Stimulated activated CD4-positive, alpha-beta T cell treated with anti-CD3 and anti-CD28 coated beads, TNF-alpha, amount 100 ng/mL, for 1 hour (primary cell): ENCODE results near the gene L3MBTL4.
"Not testable (repeated sequence)": the region's sequence is repeated elsewhere in the genome, so short reads cannot be mapped to it uniquely, and the experiment has no call there.

ENCODE experiments used
- DNase-seq, 3 donors: peaks; one replicate each; pipeline ENCODE4 v3.0.0-alpha.2; 2020; ENCODE audit warnings: low read depth in 3 of 3, low spot score in 1 of 3

The L3MBTL4 gene

DNA sequence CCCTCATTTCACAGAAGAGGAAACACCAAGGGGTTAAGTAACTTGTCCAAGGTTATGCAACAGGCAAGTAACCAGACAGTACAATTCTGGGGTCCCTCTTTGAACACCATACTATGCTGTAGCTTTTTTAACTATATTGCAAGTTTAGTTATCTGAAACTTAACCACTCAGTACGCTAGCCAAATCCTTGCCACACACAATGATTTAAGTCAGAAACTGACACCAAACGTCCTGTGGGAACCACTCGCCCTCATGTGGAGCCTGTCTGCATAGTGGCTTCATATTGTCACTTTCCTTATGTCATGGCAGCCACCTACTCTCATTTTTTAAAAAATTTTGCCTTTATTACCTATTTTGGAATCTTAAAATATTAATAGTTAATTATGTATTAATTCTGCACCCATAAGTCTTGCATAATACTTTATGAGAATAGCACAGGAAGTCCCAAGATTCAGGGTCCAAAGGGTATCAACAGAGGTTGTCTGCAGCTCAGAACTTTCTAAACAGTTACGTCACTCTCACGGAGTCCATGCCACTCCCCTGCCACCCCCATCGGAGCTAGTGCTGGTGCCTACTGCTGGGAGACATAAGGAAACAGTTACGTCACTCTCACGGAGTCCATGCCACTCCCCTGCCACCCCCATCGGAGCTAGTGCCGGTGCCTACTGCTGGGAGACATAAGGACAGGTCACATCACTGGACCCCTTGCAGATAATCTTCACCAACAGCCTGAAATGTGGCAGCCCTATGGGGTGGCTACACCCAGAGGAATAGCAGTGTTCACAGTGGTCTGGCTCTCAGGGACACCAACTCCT, 99.0 kb downstream of the L3MBTL4 start:
- no peak for DNase-seq

DNA sequence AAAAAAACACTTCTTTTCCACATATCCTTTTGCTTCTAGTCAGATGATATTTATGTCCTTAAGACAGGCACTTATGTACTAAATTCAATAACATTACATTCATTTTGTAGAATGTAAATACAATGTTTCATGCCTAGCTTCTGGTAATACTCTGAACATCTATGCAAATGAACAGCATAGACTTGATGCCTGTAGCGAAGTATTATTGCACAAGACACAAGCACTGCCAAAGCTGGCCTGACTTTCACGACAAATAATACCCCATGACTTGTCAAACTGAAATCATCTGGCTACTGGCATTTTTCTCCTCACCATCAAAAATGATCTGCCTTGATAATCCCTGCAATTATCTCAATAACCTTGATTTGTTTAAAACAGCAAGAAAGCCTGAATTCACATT, 101.3 kb downstream of the L3MBTL4 start:
- no peak for DNase-seq

DNA sequence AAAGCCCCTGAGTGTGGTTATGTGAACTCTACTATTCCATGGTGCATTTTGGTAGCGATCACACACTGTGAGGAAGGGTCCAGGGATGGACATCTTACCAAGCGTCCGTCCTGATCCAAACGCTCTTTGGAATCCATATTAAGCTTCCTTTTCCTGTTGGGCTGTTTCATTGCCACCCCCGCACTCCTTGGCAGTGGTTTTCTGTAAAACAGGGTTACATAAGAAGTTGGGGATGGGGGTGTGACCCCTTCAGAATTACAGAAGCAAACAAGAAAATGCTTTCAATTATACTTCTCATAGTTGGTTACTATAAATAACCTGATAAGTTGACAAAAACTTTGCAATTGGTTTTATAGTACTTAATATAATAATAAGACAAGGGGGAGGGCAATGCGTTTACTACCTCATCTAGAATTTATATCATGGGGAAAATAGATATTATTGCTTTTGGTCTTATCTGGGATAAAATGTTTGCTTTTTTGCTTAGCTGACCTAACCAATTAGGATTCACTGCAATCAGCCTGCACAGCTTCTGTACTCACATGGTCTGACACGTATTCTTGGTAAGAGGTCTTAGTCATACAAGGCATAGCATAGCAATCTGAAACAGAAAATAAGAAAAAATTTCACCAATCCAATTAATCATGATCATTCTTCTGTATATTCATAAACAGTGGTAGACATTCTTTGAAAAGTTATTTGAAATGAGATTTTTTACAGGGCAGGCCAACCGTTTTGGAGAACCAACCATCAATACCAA, 103.1 kb downstream of the L3MBTL4 start:
- DNase-seq, result no peak

DNA sequence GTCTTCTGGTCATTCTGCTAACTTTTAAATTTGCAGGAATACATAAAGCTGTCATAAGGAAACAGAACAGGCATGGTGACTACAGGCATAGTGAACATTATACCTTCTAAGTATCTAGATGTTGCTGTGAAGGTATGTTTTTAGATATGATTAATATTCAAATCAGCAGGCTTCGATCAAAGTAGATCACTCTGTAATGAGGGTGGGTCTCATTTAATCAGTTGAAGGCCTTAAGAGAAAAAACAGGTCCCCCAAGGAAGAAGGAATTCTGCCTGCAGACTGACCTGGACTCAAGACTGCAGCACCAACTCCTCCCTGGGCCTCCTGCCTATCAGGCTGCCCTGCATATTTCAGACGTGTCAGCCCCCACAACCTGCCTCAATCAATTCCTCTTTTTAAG, 104.0 kb downstream of the L3MBTL4 start:
- DNase-seq, result no peak

DNA sequence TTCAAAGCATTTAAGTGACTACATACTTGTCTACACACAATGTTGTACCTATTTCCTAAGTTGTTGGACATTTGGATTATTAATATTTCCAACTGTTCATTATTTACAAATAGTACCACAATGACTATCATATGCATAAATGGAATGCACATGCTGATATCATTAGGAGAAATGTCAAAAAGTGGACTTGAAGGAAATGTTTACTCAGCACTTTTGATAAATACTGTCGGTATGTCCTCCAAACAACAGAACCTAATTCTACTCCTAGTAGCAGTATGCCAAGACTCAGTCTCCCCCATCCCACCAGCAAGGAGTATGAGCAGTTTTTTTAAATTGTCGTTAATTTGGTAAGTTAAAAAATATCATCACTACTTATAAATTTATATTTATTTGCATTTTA, 116.8 kb downstream of the L3MBTL4 start:
- no peak for DNase-seq

DNA sequence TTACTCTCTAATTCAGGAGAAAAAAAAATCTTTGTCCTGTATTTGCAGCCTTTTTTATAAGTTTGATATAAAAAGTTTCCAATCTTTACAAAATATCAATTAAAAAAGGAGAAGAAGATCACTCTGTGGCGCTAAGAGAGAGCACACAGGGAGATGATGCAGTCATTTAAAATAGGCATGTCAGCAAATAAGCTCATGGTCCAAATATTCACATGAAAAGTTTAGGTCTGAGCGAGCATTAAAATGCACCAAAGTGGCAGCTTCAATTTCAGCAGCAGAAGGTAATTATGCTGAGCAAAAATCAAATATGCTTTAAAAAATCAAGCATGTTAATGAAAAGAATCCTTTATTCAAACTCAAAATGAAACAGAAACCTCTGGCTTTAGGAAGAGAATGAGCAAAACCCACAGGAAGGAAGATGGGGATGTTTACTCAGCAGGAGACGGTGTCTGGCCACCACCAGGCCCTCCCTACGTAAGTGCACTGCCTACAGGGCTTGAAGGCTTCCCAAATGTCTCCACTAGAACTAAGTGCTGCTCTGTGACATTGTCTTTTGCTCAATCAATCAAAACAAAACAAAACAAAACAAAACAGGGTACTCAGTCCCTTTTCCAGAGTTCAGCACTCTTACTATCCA, 120.4 kb downstream of the L3MBTL4 start:
- no peak for DNase-seq

DNA sequence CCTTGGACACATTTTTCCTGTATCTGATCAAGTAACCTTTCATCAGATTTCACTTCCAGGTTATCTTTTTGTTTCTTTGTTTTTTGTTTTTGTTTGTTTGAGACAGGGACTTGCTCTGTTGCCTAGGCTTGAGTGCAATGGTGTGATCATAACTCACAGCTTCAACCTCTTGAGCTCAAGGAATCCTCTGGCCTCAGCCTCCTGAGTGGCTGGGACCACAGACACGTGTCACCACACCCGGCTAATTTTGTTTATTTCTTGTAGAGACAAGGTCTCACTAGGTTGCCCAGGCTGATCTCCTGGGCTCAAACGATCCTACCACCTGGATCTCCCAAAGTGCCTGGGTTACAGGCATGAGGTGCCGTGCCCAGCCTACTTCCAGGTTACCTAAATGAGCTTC, 124.9 kb downstream of the L3MBTL4 start:
- DNase-seq, result no peak

DNA sequence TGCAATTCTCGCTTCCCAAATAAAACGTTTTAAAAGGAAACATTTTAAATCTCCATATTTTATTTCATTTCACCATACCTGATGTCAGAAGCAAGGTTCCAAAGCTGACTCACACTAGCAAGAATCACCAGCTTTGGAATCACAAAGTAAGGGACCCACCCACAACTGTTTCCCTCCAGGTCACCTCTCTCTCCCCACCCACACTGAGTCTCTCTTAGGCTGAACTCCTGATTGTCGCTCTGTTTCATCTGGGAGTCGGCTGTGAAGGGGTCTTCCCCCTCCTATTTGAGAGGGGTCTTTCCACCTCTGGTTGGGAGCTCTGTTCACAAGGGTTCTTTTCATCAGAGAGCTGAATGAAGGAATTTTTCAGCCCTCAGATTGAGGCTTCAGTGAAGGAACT, 128.1 kb downstream of the L3MBTL4 start:
- DNase-seq, result no peak

DNA sequence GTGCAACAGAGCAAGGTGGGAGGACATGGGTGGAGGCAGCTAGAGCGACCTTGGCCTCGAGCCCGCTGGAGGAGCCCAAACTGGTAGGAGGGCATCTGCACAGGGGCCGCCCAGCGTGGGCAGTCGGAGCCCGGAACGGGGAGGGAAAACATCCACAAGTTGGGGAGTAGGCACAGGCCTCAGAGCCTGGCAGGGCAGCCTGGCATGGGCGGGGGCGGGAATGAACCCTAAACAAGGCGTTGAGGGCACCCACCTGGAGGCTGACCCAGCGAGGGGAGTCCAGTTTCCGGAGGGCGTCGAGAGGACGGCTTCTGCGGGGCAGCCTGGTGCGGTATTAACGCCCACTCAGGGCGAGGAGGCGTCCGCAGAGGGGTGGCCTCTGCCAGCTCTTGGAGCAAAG, 129.9 kb downstream of the L3MBTL4 start:
- DNase-seq, result no peak

DNA sequence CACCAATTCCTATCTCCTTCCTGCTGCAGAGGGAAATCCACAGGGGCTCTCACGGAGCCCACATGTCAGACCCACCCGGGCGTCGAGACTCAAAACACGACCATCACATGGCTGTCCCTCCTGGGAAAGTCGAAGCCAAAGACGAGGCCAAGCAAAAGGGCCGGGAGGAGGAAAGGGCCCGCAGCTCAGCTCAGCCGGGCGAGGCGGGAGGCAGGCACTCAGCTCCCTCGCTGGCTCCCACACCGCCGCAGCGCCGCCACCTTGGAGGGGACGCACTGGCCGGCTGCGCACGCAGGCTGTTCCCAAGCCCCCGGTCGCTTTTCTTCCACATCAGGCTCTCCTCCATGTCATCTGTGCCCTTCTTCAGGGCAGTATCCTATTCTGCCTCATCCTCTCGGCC, 130.4 kb downstream of the L3MBTL4 start:
- no peak for DNase-seq

DNA sequence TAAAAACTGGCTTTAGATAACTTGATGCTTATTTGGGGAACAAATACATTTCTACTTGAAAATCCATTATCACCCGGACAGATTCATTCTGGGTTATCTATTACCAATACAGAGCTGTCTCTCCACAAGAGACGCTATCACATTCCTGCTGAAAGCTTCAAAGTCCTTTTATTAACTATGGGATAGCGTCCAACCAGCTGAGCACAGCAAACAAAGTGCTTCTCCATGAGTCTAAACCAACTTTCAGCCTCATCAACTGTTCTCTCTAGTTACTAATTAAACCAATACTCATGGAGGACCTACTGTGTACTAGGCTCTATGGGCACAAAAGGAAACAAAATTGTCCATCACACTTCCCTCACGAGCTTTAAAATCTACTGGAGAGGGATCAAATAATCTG, 132.8 kb downstream of the L3MBTL4 start:
- DNase-seq, result no peak

DNA sequence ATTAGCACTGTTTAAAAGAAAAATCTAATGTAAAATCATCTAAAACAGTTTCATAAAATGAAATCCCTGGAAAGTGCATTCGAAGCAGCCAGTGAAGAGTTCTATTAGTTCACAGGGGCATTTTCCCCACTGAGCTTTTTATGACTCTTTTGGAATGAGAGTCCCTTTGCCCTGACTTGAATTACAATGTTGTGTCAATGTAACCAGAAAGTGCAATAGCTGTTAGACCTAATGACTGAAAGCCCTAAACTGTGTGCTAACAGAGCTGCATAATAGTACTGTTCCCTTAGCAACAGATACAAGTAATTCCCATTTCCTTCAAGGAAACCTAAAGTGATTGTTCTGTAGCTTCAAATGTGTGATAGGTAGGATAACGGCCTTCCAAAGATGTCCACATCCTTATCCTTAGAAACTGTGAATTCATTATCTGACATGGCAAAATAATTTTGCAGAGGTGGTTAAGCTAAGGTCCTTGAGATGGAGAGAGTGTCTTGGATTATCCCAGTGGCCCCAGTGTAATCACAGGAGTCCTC, 134.4 kb downstream of the L3MBTL4 start:
- DNase-seq, result no peak

DNA sequence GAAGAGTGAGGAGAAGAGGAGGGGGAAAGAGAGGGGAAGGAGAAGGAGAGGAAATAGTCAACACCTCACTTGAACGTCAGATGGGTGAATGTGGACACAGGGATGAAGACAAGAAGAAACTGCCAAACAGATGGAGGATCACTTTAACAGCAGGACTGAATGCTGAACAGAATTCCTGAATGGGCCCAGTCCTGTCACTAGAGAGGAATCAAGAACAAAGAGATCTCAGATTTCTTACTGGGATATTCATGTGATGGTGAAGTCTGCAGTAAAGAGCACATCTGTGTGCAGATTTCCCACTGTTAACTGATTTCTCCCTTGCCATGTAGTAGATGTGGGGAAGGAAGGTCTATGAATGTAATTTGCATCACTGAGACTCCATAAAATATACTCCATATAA, 135.4 kb downstream of the L3MBTL4 start:
- no peak for DNase-seq

DNA sequence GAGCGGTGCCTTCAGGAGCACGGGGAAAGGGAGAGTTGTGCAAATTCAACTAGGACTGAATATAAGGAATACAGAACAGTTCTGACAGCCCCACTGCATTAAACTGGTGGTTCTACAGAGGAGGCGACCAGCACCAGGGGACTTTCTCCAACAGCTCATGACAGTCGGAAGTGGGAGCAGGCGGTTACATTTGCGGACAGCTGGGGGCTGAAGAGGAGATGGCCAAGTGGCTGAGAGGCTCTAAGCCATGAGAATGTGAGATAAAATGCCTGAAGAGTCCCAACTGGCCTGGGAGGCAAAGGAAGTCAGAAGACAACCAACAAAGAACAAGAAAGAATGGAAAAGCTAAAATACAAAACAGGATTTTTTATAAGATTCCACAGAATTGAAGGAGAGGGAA, 141.3 kb downstream of the L3MBTL4 start:
- DNase-seq, result no peak

DNA sequence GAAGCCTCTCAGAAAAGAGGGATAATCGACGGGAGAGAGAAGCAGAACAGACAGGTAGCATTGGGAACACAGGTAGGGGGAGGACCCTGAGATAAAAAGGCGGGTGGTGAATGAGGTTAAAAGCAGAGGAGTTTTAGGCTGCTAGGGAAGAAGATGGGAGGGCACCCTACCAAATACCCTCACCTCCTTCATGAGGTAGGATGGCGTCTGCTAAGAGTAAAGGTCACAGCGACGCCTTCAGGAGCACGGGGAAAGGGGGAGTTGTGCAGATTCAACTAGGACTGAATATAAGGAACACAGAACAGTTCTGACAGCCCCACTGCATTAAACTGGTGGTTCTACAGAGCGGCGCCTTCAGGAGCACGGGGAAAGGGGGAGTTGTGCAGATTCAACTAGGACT, 142.6 kb downstream of the L3MBTL4 start:
- not testable (repeated sequence) for DNase-seq

DNA sequence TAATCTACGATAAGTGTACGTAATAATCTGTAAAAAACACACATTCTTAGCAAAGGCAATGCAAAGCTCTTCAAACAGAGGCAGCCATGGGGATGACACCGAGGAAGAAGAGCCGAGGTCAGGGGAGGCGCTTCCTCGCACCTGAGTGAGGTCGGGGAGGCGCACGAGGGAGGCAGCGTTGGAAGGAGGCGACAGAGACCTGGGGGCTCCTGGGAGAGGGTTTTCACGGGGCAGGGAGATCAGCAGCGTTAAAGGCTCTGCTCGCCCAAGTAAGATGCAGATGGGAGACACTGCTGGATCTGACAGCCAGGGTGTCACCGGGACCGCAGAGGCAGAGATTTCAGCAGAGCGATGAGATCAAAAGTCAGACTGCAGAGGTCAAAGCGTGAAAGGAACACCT, 143.1 kb downstream of the L3MBTL4 start:
- no peak for DNase-seq

DNA sequence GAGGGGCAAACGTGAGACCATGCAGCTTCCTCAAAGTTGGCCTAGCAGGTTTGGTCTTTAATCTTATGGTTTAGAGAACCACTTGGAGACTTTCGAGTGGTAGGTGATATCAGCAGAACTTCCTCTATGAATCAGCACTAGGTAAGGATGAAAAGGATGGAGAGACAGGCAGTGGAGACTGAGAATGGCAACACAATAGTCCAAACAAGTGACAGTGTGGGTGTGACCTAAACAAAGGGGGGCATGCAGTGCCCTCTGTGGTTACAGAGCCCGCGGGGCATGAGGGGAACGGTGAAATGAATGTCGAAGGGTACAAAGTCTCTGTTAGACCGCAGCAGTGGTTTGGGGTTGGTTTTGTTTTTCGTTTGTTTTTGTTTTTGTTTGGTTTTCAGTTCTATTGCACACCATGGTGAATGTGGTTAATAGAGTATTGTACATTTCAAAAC, 143.9 kb downstream of the L3MBTL4 start:
- DNase-seq, result no peak

DNA sequence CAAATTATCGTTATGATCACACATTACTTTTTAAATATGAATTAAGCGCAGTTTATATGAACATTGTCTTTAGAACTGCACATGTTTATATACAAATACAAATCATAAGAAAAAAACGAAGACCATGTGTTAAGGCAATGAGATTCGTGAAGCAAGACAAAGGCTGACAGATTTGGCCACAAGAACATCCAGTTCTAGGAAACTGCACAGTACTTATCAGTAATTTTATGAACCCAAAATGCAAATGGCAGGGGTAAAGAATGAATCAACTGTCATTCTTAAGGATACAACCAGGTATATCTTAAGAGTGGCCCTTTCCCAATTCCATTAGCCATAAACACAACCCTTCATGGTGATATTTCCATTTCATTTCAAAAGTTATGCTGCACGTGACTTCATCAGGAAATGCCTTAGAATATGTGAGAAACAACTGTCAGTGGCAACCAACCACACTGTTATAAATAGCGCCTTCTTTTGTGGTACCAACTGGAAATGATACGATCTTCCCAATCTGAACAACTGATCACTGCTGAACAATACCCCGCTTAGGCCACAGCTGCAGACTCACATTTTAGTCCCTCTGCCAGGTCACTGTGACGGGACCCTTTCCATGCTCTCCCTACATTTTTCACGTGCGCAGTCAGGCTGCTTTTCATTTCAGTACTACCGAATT, 144.9 kb downstream of the L3MBTL4 start:
- DNase-seq, result no peak

DNA sequence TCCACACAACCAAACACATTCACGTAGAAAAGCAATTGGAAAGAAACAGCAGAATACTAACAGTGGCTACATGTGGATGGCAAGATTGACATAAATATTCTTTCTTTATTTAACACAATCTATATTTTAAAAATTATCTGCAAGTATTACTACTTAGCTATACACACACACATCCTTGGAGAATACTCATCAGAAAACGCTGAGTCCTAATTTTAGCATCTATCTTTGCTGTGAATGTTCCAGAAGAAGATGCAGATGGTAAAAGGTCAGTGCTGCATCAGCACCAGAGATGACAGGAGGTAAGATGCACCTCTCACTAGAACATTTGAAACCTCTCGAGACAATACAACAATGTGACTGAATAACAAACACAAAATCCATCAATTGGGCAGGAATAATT, 148.5 kb downstream of the L3MBTL4 start:
- DNase-seq, result no peak

DNA sequence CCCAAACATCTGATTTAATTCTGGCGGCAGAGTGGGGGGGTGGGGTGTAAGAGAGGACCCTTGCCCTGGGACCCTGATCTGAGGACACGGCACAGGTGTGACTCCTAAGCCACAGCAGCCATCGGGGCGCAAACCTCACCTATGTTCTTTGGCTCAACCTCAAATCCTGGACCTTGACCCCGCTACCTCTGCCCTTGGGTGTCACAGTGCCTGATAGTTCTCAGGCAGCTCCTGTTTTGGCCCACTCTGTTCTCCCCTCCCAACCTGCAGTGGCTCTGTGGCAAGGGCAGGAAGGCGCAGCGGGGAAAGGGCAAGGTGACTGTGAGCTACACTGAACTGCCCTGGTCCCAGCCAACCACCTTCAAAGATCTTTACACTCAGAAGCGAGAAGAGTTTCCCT, 152.8 kb downstream of the L3MBTL4 start:
- no peak for DNase-seq

DNA sequence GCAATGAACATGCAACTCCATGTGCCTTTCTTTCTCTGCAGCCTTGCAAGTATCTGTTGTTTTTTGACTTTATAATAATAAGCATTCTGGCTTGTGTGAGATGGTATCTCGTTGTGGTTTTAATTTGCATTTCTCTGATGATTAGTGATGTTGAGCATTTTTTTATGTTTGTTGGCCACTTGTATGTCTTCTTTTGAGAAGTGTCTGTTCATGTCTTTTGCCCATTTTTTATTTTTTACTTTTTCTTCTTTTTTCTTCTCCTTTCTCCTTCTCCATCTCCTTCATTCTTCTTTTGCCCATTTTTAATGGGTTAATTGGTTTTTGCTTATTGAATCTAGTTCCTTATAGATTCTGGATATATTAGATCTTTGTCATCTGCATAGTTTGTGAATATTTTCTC, 155.4 kb downstream of the L3MBTL4 start:
- DNase-seq, result not testable (repeated sequence)
